C4-2B (cell line): ENCODE data around the gene CUZD1.

Source experiments
- ZFX ChIP-seq: fragments of 450-650 bp; IDR thresholded peaks from 2 replicates; pipeline ENCODE4 v1.6.1; 2017
- TF ChIP-seq, protein P1 (sequence below): fragments of 450-650 bp; conservative IDR thresholded peaks from 2 replicates; pipeline ENCODE4 v1.5.1; 2017; ENCODE audit warnings: mild to moderate bottlenecking

DNA sequence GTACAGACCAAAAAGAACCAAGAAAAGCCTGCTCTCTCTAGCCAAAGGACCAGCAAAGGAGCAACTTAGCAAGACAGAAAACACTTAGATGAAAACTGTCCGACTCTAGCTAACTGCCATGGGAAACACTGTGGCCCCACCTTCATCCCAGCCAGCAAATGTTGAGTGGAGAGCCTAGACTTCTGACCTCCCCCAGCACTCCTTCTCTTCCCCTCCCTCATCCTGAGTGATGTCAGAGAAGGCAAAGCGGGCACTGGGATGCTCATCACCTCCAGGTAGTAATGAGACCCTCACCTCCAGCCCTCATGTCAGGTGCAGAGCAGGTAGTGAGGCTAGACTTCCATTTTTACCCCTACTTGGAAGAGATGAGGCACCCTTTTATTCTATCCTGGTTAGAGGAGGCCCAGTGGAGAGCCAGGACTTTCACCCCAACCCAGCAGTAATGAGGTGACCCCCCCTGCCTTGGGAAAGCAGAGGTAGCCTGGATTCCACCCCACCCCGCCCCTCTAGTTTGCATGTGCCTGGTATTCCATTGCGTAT is 16.9 kb downstream of the CUZD1 start:
- TF ChIP-seq, protein P1, sequence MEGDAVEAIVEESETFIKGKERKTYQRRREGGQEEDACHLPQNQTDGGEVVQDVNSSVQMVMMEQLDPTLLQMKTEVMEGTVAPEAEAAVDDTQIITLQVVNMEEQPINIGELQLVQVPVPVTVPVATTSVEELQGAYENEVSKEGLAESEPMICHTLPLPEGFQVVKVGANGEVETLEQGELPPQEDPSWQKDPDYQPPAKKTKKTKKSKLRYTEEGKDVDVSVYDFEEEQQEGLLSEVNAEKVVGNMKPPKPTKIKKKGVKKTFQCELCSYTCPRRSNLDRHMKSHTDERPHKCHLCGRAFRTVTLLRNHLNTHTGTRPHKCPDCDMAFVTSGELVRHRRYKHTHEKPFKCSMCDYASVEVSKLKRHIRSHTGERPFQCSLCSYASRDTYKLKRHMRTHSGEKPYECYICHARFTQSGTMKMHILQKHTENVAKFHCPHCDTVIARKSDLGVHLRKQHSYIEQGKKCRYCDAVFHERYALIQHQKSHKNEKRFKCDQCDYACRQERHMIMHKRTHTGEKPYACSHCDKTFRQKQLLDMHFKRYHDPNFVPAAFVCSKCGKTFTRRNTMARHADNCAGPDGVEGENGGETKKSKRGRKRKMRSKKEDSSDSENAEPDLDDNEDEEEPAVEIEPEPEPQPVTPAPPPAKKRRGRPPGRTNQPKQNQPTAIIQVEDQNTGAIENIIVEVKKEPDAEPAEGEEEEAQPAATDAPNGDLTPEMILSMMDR: no peak
- no peak for TF ChIP-seq ZFX
